K562 (cell line): ENCODE results near the gene LRRK1. TPM values are rescaled to one million over a fixed set of nuclear protein-coding genes. Genes with fewer than 3 reads are reported as not detected.

Experiments used
- ATAC-seq: fragments of 200-7000 bp; cut with Tn5 transposase; 3 replicates; pipeline ENCODE4 v1.9.1; 2020; ENCODE audit warnings: moderate library complexity
- BruUV-seq: library from RNA; stranded (reverse); fragments of 400-500 nt; replicated peaks from 2 replicates; lab custom pipeline; 2021; lab: Mats Ljungman, UMichigan
- CTCF ChIA-PET: fragments of 300-600 bp; formaldehyde crosslinking; extraction: SDS; loops from one replicate; lab custom pipeline; 2021; ENCODE audit warnings: low intra/inter-chr PET ratio; lab: Yijun Ruan, JAX
- POLR2A ChIA-PET: fragments of 300-600, 350-650 bp; sonication (Branson Sonifier 250); formaldehyde crosslinking; extraction: SDS; loops from one replicate; lab custom pipeline; 2021; ENCODE audit warnings: antibody characterized with exemption, inconsistent platforms; lab: Yijun Ruan, JAX
- DNase-seq, 4 experiments: peaks; one replicate each; pipeline versions ENCODE4 v3.0.0 to v3.0.0-alpha.2; 2011 to 2018; ENCODE audit warnings: low spot score in 3 of 4, mixed read lengths in 3 of 4; ENCODE audit errors: extremely low read depth in 1 of 4
- FAIRE-seq: peaks from 2 replicates; lab custom pipeline; 2011; peaks lifted over from hg19 to GRCh38; lab: Jason Lieb, UNC
- H2AFZ ChIP-seq: 2 replicates; pipeline ENCODE4 v1.6.0; 2011; ENCODE audit warnings: low read depth, low read length, control low read depth, inconsistent platforms
- H3K27ac ChIP-seq: fragments of 200-600 bp; 3 replicates; pipeline ENCODE4 v1.8.0; 2011; ENCODE audit warnings: low read depth, mild to moderate bottlenecking, control low read depth, inconsistent platforms, low read length, moderate library complexity, mixed read lengths; ENCODE audit errors: extremely low read depth
- H3K27me3 ChIP-seq, 2 experiments: fragments of 300-600 bp in 1 of 2; 2 replicates in 1 of 2; 3 replicates in 1 of 2; pipeline versions ENCODE4 v1.6.0 to v1.8.0; 2011; ENCODE audit warnings: inconsistent platforms in 2 of 2, low read length in 2 of 2, mild to moderate bottlenecking in 1 of 2, mixed read lengths in 1 of 2, moderate library complexity in 1 of 2; ENCODE audit not compliant: control insufficient read depth in 2 of 2, insufficient read depth in 2 of 2
- H3K36me3 ChIP-seq: fragments of 300-600 bp; 3 replicates; pipeline ENCODE4 v1.8.0; 2011; ENCODE audit warnings: mild to moderate bottlenecking, low read length, inconsistent platforms; ENCODE audit not compliant: control insufficient read depth, insufficient read depth
- H3K4me1 ChIP-seq, 2 experiments: fragments of 200-600 bp in 1 of 2; replicated peaks in 1 of 2; 2 replicates in 1 of 2; 3 replicates in 1 of 2; pipeline versions ENCODE4 v1.5.1 to v1.8.0; 2011; ENCODE audit warnings: inconsistent platforms in 2 of 2, low read length in 2 of 2, mild to moderate bottlenecking in 1 of 2, mixed read lengths in 1 of 2, moderate library complexity in 1 of 2; ENCODE audit not compliant: control insufficient read depth in 2 of 2, insufficient read depth in 2 of 2
- H3K4me2 ChIP-seq: 2 replicates; pipeline ENCODE4 v1.6.1; 2011; ENCODE audit warnings: low read length, control low read depth, inconsistent platforms, mixed read lengths; ENCODE audit not compliant: insufficient read depth
- H3K4me3 ChIP-seq: fragments of 200-600 bp; sonication (generic), shearing (Covaris generic); 2 replicates; pipeline ENCODE4 v1.5.1; 2016; ENCODE audit warnings: control low read depth, inconsistent platforms
- H3K79me2 ChIP-seq: fragments of 200-600 bp; 3 replicates; pipeline ENCODE4 v1.8.0; 2011; ENCODE audit warnings: low read length, inconsistent platforms; ENCODE audit not compliant: control insufficient read depth, insufficient read depth
- H3K9ac ChIP-seq, 2 experiments: 2 replicates each; pipeline versions ENCODE4 v1.6.0 to v1.6.1; 2011; ENCODE audit warnings: low read depth in 2 of 2, low read length in 2 of 2, control low read depth in 1 of 2, inconsistent platforms in 1 of 2, mild to moderate bottlenecking in 1 of 2, mixed read lengths in 1 of 2; ENCODE audit not compliant: insufficient read depth in 1 of 2
- H3K9me1 ChIP-seq: one replicate; pipeline ENCODE4 v1.6.0; 2011; ENCODE audit warnings: inconsistent platforms, mild to moderate bottlenecking, low read length, moderate library complexity; ENCODE audit not compliant: control insufficient read depth, insufficient read depth
- H3K9me3 ChIP-seq: replicated peaks from 2 replicates; pipeline ENCODE4 v1.5.1; 2011; ENCODE audit warnings: low read depth, low read length, inconsistent platforms; ENCODE audit not compliant: control insufficient read depth, insufficient read depth
- H4K20me1 ChIP-seq: replicated peaks from 2 replicates; pipeline ENCODE4 v1.6.1; 2011; ENCODE audit warnings: low read length, inconsistent platforms, mixed read lengths; ENCODE audit not compliant: control insufficient read depth, insufficient read depth
- CBFA2T3 ChIP-seq: fragments of 450-650 bp; IDR thresholded peaks from 2 replicates; pipeline ENCODE4 v1.6.1; 2017
- CHD2 ChIP-seq: IDR thresholded peaks from 2 replicates; pipeline ENCODE4 v1.6.1; 2011; ENCODE audit warnings: low read depth, low read length
- E2F4 ChIP-seq: sonication (generic); formaldehyde crosslinking; IDR thresholded peaks from 2 replicates; pipeline ENCODE4 v1.8.0; 2022; ENCODE audit warnings: mild to moderate bottlenecking, low read depth, missing genetic modification reagents
- HMGN3 ChIP-seq: IDR thresholded peaks from 2 replicates; pipeline ENCODE4 v1.6.1; 2011; ENCODE audit warnings: borderline replicate concordance, low read depth, mild to moderate bottlenecking, mixed read lengths, low read length; ENCODE audit not compliant: insufficient read length; ENCODE audit errors: extremely low read depth
- IRF2 ChIP-seq: sonication (generic); formaldehyde crosslinking; IDR thresholded peaks from 2 replicates; pipeline ENCODE4 v1.8.1; 2022; ENCODE audit warnings: mild to moderate bottlenecking, missing genetic modification reagents
- KAT2B ChIP-seq: IDR thresholded peaks from one replicate; pipeline ENCODE4 v1.6.1; 2012; ENCODE audit warnings: low read depth, mild to moderate bottlenecking, control low read depth, inconsistent platforms, low read length, moderate library complexity
- MAFK ChIP-seq: IDR thresholded peaks from 2 replicates; pipeline ENCODE4 v1.6.1; 2011; ENCODE audit warnings: low read length, improper control_type of control experiment
- MYBL2 ChIP-seq, 2 experiments: fragments of 450-650 bp in 1 of 2; sonication (generic) in 1 of 2; formaldehyde crosslinking in 1 of 2; IDR thresholded peaks; 2 replicates each; pipeline versions ENCODE4 v1.6.1 to v1.8.1; 2017 to 2022; ENCODE audit warnings: borderline replicate concordance in 1 of 2, inconsistent platforms in 1 of 2, low read depth in 1 of 2, mild to moderate bottlenecking in 1 of 2, missing genetic modification reagents in 1 of 2, moderate library complexity in 1 of 2
- SMARCA4 ChIP-seq: fragments of 450-650 bp; IDR thresholded peaks from 2 replicates; pipeline ENCODE4 v1.6.1; 2016
- SPI1 ChIP-seq: IDR thresholded peaks from 2 replicates; pipeline ENCODE4 v1.6.1; 2011; ENCODE audit warnings: low read depth, low read length, control low read depth, borderline replicate concordance
- ZC3H11A ChIP-seq: IDR thresholded peaks from 2 replicates; pipeline ENCODE4 v1.6.1; 2012; ENCODE audit warnings: low read depth, low read length, improper control_type of control experiment
- ZNF253 ChIP-seq: fragments of 250-450 bp; sonication (Bioruptor Pico); conservative IDR thresholded peaks from 2 replicates; pipeline ENCODE4 v1.6.1; 2021; ENCODE audit warnings: mild to moderate bottlenecking
- ZNF764 ChIP-seq: fragments of 250-450 bp; sonication (Bioruptor Pico); IDR thresholded peaks from 2 replicates; pipeline ENCODE4 v1.4.0; 2020; ENCODE audit warnings: low read depth, mild to moderate bottlenecking, moderate library complexity
- WGBS: fragments of 100-300 bp; shearing (Covaris generic); methylation state at CpG from one replicate; pipeline ENCODE4 v1.1.6; 2016; ENCODE audit warnings: low coverage, mixed read lengths; ENCODE audit not compliant: insufficient coverage; ENCODE audit errors: missing lambda C conversion rate; 5-methylcytosine and 5-hydroxymethylcytosine counted together
- in situ Hi-C: fragments of 300-500 bp; cut with MboI; formaldehyde crosslinking; loops from 4 replicates; pipeline ENCODE4 v1.15.0; 2018; ENCODE audit warnings: inconsistent platforms, mixed read lengths
- intact Hi-C: fragments of 100-400 bp; cut with micrococcal nuclease; formaldehyde crosslinking; loops from 2 replicates; pipeline ENCODE4 v1.14.2; 2022
- polyA plus RNA-seq, 8 experiments: library from polyadenylated mRNA; depleted of rRNA in 4 of 8; stranded (reverse) in 5 of 8; unstranded in 3 of 8; fragments of >200 nt; fragmentation: Nextera tagmentation in 2 of 8; fragmentation: Illumina TruSeq in 1 of 8; extraction: Ambion mirVana in 2 of 8; extraction: Trizol in 1 of 8; gene quantifications; 2 replicates each; pipeline versions ENCODE4 v1.2.1 to v1.2.3, GENCODE V29; 2011 to 2014; ENCODE audit warnings: inconsistent platforms in 1 of 8, missing spikeins in 1 of 8
- total RNA-seq, 7 experiments: library from RNA; depleted of rRNA in 6 of 7; stranded (reverse); fragments of >200 nt in 6 of 7; fragmentation: Illumina TruSeq in 2 of 7; extraction: Trizol in 2 of 7; gene quantifications; 2 replicates each; pipeline versions ENCODE4 v1.2.1 to v1.2.3, GENCODE V29; 2011 to 2021; ENCODE audit warnings: low replicate concordance in 1 of 7
- TF ChIP-seq, protein P1 (sequence below): fragments of 450-650 bp; IDR thresholded peaks from 2 replicates; pipeline ENCODE4 v1.6.1; 2018; ENCODE audit not compliant: partially characterized antibody
- TF ChIP-seq, protein P2 (sequence below): fragments of 250-450 bp; sonication (Bioruptor Pico); IDR thresholded peaks from 2 replicates; pipeline ENCODE4 v1.5.0; 2020; ENCODE audit warnings: mild to moderate bottlenecking

The LRRK1 gene
- total and polyA plus RNA-seq, 9 of the 15 experiments (the other 6 are each of a cell fraction or from before 2014, with no cell fraction given): 0.01 to 1.5 (median 0.11) TPM

DNA sequence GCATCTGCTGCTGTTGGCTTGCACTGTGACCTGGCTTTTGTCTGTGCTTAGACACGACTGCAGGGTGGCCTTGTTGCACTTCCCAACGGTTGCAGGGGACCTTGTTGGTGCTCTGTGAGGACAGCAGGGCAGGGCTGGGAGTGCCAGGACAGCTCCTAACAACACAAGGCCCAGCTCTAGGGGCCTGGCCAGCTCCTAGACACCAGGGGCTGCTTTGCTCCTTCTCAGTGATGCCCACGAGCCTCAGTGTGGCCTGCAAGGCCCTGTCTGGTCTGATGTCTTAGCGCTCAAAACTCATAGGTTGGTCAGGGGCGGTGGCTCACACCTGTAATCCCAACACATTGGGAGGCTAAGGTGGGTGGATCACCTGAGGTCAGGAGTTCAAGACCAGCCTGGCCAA lies 183.6 kb downstream of the LRRK1 start:
- whole genome bisulfite sequencing: 15% methylated on average over 5 of the region's 5 CpGs
- in situ Hi-C loops: no loop called here
- no peak overlapping the region for H3K27ac ChIP-seq
- TF ChIP-seq IRF2 (CRISPR knock-in tag) (no peak), KAT2B (no peak), HMGN3 (no peak), ZNF764 (CRISPR knock-in tag) (no peak), SPI1 (no peak), E2F4 (no peak), ZNF253 (CRISPR knock-in tag) (no peak), SMARCA4 (no peak), ZC3H11A (no peak), CHD2 (no peak), MAFK (no peak), CBFA2T3 (no peak), MYBL2 (IDR thresholded peaks at IDR 0.05; ENCODE audit: low read depth) (no peak), MYBL2 (CRISPR knock-in tag; IDR thresholded peaks at IDR 0.05; ENCODE audit: borderline replicate concordance) (no peak)
- TF ChIP-seq, protein P1, sequence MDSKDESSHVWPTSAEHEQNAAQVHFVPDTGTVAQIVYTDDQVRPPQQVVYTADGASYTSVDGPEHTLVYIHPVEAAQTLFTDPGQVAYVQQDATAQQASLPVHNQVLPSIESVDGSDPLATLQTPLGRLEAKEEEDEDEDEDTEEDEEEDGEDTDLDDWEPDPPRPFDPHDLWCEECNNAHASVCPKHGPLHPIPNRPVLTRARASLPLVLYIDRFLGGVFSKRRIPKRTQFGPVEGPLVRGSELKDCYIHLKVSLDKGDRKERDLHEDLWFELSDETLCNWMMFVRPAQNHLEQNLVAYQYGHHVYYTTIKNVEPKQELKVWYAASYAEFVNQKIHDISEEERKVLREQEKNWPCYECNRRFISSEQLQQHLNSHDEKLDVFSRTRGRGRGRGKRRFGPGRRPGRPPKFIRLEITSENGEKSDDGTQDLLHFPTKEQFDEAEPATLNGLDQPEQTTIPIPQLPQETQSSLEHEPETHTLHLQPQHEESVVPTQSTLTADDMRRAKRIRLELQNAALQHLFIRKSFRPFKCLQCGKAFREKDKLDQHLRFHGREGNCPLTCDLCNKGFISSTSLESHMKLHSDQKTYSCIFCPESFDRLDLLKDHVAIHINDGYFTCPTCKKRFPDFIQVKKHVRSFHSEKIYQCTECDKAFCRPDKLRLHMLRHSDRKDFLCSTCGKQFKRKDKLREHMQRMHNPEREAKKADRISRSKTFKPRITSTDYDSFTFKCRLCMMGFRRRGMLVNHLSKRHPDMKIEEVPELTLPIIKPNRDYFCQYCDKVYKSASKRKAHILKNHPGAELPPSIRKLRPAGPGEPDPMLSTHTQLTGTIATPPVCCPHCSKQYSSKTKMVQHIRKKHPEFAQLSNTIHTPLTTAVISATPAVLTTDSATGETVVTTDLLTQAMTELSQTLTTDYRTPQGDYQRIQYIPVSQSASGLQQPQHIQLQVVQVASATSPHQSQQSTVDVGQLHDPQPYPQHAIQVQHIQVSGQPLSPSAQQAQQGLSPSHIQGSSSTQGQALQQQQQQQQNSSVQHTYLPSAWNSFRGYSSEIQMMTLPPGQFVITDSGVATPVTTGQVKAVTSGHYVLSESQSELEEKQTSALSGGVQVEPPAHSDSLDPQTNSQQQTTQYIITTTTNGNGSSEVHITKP: no peak
- TF ChIP-seq, protein P2, sequence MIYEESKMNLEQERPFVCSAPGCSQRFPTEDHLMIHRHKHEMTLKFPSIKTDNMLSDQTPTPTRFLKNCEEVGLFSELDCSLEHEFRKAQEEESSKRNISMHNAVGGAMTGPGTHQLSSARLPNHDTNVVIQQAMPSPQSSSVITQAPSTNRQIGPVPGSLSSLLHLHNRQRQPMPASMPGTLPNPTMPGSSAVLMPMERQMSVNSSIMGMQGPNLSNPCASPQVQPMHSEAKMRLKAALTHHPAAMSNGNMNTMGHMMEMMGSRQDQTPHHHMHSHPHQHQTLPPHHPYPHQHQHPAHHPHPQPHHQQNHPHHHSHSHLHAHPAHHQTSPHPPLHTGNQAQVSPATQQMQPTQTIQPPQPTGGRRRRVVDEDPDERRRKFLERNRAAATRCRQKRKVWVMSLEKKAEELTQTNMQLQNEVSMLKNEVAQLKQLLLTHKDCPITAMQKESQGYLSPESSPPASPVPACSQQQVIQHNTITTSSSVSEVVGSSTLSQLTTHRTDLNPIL (CRISPR knock-in tag): no peak
- TF ChIP-seq, all 486 proteins: peak for 0
- ATAC-seq (no peak), FAIRE-seq (no peak), DNase-seq (no peak)
- ChIA-PET CTCF (no interaction called here), POLR2A (interaction anchor here (0.7 kb wide), 1 partner anchor 16 kb away, joined by 3 read pairs; no protein-coding TSS in a partner anchor)
- Histone ChIP-seq H3K4me2 (no peak overlapping the region), H3K9me3 (peaks cover 2% of the 10 kb centered on the region), H3K4me3 (no peak overlapping the region), H3K4me1 (peaks cover 6 to 18% of the 10 kb centered on the region in 2 experiments; a peak in 4 of 5 replicates), H3K79me2 (no peaks in the 10 kb centered on the region), H3K27me3 (peaks cover 0 to 37% of the 10 kb centered on the region in 2 experiments; a peak in 3 of 5 replicates), H4K20me1 (no peaks in the 10 kb centered on the region), H2AFZ (no peak overlapping the region), H3K9me1 (no peaks in the 10 kb centered on the region), H3K9ac (no peak overlapping the region), H3K36me3 (no peaks in the 10 kb centered on the region)
- intact Hi-C loops: no loop called here
- no TSS peak for BruUV-seq
